CD14-positive monocyte (primary cell): ENCODE data around the gene KCNMA1. TPM values are rescaled to one million over a fixed set of nuclear protein-coding genes. Genes with fewer than 3 reads are reported as not detected.

ENCODE experiments used
- DNase-seq, 3 donors: peaks; one replicate each; pipeline ENCODE4 v3.0.0-alpha.2; 2011 to 2022
- H2AFZ ChIP-seq: 2 replicates; pipeline ENCODE4 v1.6.0; 2012; ENCODE audit warnings: mild to moderate bottlenecking, low read depth, low read length, inconsistent platforms; ENCODE audit not compliant: insufficient read depth, poor library complexity, severe bottlenecking
- H3K27ac ChIP-seq, 2 donors: 1 replicate in 1 of 2; 2 replicates in 1 of 2; pipeline ENCODE4 v1.5.1; 2012 to 2013; ENCODE audit warnings: low read length in 2 of 2, control low read depth in 1 of 2, inconsistent platforms in 1 of 2, low read depth in 1 of 2, mild to moderate bottlenecking in 1 of 2
- H3K27me3 ChIP-seq, 2 donors: one replicate each; pipeline versions ENCODE4 v1.6.0 to v1.6.1; 2011 to 2013; ENCODE audit warnings: low read length in 2 of 2; ENCODE audit not compliant: control insufficient read depth in 2 of 2, insufficient read depth in 2 of 2
- H3K36me3 ChIP-seq, 2 donors: replicated peaks in 1 of 2; 1 replicate in 1 of 2; 2 replicates in 1 of 2; pipeline versions ENCODE4 v1.5.1 to v1.6.1; 2012 to 2013; ENCODE audit warnings: low read length in 2 of 2, control low read depth in 1 of 2, inconsistent platforms in 1 of 2, mild to moderate bottlenecking in 1 of 2; ENCODE audit not compliant: insufficient read depth in 2 of 2, control insufficient read depth in 1 of 2
- H3K4me1 ChIP-seq, 2 donors: 1 replicate in 1 of 2; 2 replicates in 1 of 2; pipeline versions ENCODE4 v1.5.1 to v1.6.1; 2012 to 2013; ENCODE audit warnings: low read length in 2 of 2, control low read depth in 1 of 2, inconsistent platforms in 1 of 2, mild to moderate bottlenecking in 1 of 2, moderate library complexity in 1 of 2; ENCODE audit not compliant: insufficient read depth in 2 of 2, control insufficient read depth in 1 of 2
- H3K4me2 ChIP-seq: replicated peaks from 2 replicates; pipeline ENCODE3; 2012; ENCODE audit warnings: low read length, moderate library complexity, mild to moderate bottlenecking; ENCODE audit not compliant: poor library complexity, severe bottlenecking; ENCODE audit errors: extremely low read depth
- H3K4me3 ChIP-seq, 3 experiments: fragments of 200-600 bp in 1 of 3; sonication (generic) in 1 of 3; replicated peaks in 1 of 3; 1 replicate in 2 of 3; 2 replicates in 1 of 3; pipeline ENCODE4 v1.5.1; 2011 to 2013; ENCODE audit warnings: low read length in 3 of 3, mild to moderate bottlenecking in 3 of 3, control low read depth in 2 of 3, low read depth in 2 of 3, inconsistent platforms in 1 of 3, moderate library complexity in 1 of 3
- H3K79me2 ChIP-seq: 2 replicates; pipeline ENCODE4 v1.6.0; 2012; ENCODE audit warnings: mild to moderate bottlenecking, control low read depth, inconsistent platforms, low read length, moderate library complexity; ENCODE audit not compliant: insufficient read depth
- H3K9ac ChIP-seq: 2 replicates; pipeline ENCODE4 v1.6.0; 2017; ENCODE audit warnings: low read length, mild to moderate bottlenecking; ENCODE audit not compliant: insufficient read depth, poor library complexity, severe bottlenecking
- H3K9me3 ChIP-seq, 2 donors: replicated peaks in 1 of 2; 1 replicate in 1 of 2; 2 replicates in 1 of 2; pipeline versions ENCODE4 v1.5.1 to v1.6.1; 2012 to 2013; ENCODE audit warnings: low read length in 2 of 2, control low read depth in 1 of 2; ENCODE audit not compliant: control insufficient read depth in 1 of 2, insufficient read depth in 1 of 2
- H4K20me1 ChIP-seq: 2 replicates; pipeline ENCODE4 v1.6.0; 2012; ENCODE audit warnings: mild to moderate bottlenecking, low read length, control low read depth, moderate library complexity; ENCODE audit not compliant: insufficient read depth
- H3K27ac Mint-ChIP-seq, 7 donors: one replicate each; pipeline ENCODE4 v1.8.0; 2020; ENCODE audit warnings: mild to moderate bottlenecking in 7 of 7, mixed read lengths in 7 of 7, moderate library complexity in 6 of 7, inconsistent platforms in 2 of 7
- H3K27me3 Mint-ChIP-seq, 3 donors: one replicate each; pipeline ENCODE4 v1.8.0; 2021 to 2022; ENCODE audit warnings: low read depth in 3 of 3, mild to moderate bottlenecking in 3 of 3, mixed read lengths in 3 of 3, moderate library complexity in 3 of 3, inconsistent platforms in 1 of 3
- H3K36me3 Mint-ChIP-seq, 2 donors: one replicate each; pipeline ENCODE4 v1.8.0; 2020; ENCODE audit warnings: mixed read lengths in 2 of 2, inconsistent platforms in 1 of 2, mild to moderate bottlenecking in 1 of 2
- H3K4me1 Mint-ChIP-seq: one replicate; pipeline ENCODE4 v1.8.0; 2020; ENCODE audit warnings: mild to moderate bottlenecking, mixed read lengths
- H3K4me3 Mint-ChIP-seq, 2 donors: one replicate each; pipeline ENCODE4 v1.8.0; 2020; ENCODE audit warnings: mild to moderate bottlenecking in 2 of 2, mixed read lengths in 2 of 2, moderate library complexity in 1 of 2
- H3K9me3 Mint-ChIP-seq, 7 donors: one replicate each; pipeline ENCODE4 v1.8.0; 2020 to 2022; ENCODE audit warnings: mixed read lengths in 7 of 7, mild to moderate bottlenecking in 6 of 7, moderate library complexity in 6 of 7, inconsistent platforms in 2 of 7
- CTCF ChIP-seq: fragments of 200-600 bp; IDR thresholded peaks from one replicate; pipeline ENCODE4 v1.8.0; 2022; ENCODE audit warnings: antibody characterized with exemption, mild to moderate bottlenecking
- WGBS: methylation state at CpG from one replicate; pipeline ENCODE4 v1.1.5; 2013; ENCODE audit warnings: missing lambda C conversion rate; ENCODE audit not compliant: insufficient coverage; 5-methylcytosine and 5-hydroxymethylcytosine counted together
- intact Hi-C, 2 donors: fragments of 100-400 bp; cut with micrococcal nuclease; formaldehyde crosslinking; loops; one replicate each; pipeline versions ENCODE4 v1.15.0 to v1.15.1; 2023
- polyA plus RNA-seq, 3 donors: library from polyadenylated mRNA; depleted of rRNA in 1 of 3; unstranded in 2 of 3; stranded (reverse) in 1 of 3; fragments of 300-500 nt in 2 of 3; fragments of >200 nt in 1 of 3; fragmentation: Illumina TruSeq in 2 of 3; gene quantifications; 1 replicate in 2 of 3; 2 replicates in 1 of 3; pipeline ENCODE4 v1.2.3, GENCODE V29; 2012 to 2021

KCNMA1 gene
- polyA plus RNA-seq, 3 donors: 0.11 to 1.0 TPM; not detected in 1

GRCh38 chr10:77028042-77028441, 609.6 kb downstream of the KCNMA1 start:
- no peak for DNase-seq
- intact Hi-C loops: loop anchor here in 1 of 2 donors (5.0 kb wide), 1 partner anchor 174 kb away; no protein-coding TSS in a partner anchor
- Mint-ChIP-seq H3K27me3 (peaks cover 0 to 2% (median 0%) of the 10 kb centered on the region in 3 donors), H3K4me1 (peaks cover 44% of the 10 kb centered on the region), H3K9me3 (no peaks in the 10 kb centered on the region), H3K4me3 (peak overlapping the region in 1 of 2 donors; percentile 23), H3K27ac (no peak overlapping the region), H3K36me3 (no peaks in the 10 kb centered on the region)
- H3K4me1 ChIP-seq: peaks cover 24 to 31% of the 10 kb centered on the region in 2 donors
- H3K27me3 ChIP-seq: no peaks in the 10 kb centered on the region
- no peak for TF ChIP-seq CTCF
- H3K9ac ChIP-seq: no peak overlapping the region
- H3K27ac ChIP-seq: no peak overlapping the region
- no peak overlapping the region for H2AFZ ChIP-seq
- H3K79me2 ChIP-seq: no peaks in the 10 kb centered on the region
- 98% methylated on average over 6 of the region's 6 CpGs for WGBS
- H3K9me3 ChIP-seq: no peaks in the 10 kb centered on the region
- H4K20me1 ChIP-seq: no peaks in the 10 kb centered on the region
- no peak overlapping the region for H3K4me3 ChIP-seq
- no peak overlapping the region for H3K4me2 ChIP-seq
- H3K36me3 ChIP-seq: no peaks in the 10 kb centered on the region

DNA sequence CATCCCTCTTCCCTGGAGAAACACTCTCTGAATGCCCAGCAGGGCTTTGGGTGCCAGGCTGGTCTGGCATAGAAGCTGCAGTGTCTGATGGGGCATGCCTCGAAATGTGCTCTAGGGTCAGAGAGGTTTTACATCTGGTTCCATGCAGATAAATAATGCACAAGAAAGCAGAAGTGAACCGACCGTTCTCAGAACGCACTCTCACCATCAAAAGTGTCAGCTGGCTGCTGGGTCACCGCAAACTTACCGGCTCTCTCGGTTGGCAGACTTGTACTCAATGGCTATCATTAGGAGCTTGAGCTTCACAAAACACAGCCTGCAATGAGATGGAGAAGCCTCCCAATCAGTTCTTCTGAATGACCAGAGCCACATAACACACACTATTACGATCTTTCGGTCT, 610.0 kb downstream of the KCNMA1 start:
- H3K4me3 ChIP-seq: no peak overlapping the region
- H3K27ac ChIP-seq: no peak overlapping the region
- peak overlapping the region in 1 of 2 donors; percentile 23 for H3K4me3 Mint-ChIP-seq
- no peaks in the 10 kb centered on the region for H3K27me3 ChIP-seq
- WGBS: under 1% methylated on average over 7 of the region's 9 CpGs
- no peak for TF ChIP-seq CTCF
- no peaks in the 10 kb centered on the region for H3K36me3 Mint-ChIP-seq
- no peaks in the 10 kb centered on the region for H3K9me3 ChIP-seq
- intact Hi-C loops: loop anchor here in 1 of 2 donors (5.0 kb wide), 1 partner anchor 175 kb away; no protein-coding TSS in a partner anchor
- DNase-seq: peak; percentile 1 to 15 (median 12)
- no peaks in the 10 kb centered on the region for H3K79me2 ChIP-seq
- no peaks in the 10 kb centered on the region for H3K9me3 Mint-ChIP-seq
- H3K9ac ChIP-seq: no peak overlapping the region
- no peaks in the 10 kb centered on the region for H4K20me1 ChIP-seq
- H3K36me3 ChIP-seq: no peaks in the 10 kb centered on the region
- peaks cover 0 to 2% (median 0%) of the 10 kb centered on the region in 3 donors for H3K27me3 Mint-ChIP-seq
- H3K27ac Mint-ChIP-seq: no peak overlapping the region
- H3K4me1 ChIP-seq: peaks cover 19 to 27% of the 10 kb centered on the region in 2 donors
- peaks cover 40% of the 10 kb centered on the region for H3K4me1 Mint-ChIP-seq
- H3K4me2 ChIP-seq: no peak overlapping the region
- H2AFZ ChIP-seq: no peak overlapping the region
